ENCODE results near the gene NAGPA.

DNA sequence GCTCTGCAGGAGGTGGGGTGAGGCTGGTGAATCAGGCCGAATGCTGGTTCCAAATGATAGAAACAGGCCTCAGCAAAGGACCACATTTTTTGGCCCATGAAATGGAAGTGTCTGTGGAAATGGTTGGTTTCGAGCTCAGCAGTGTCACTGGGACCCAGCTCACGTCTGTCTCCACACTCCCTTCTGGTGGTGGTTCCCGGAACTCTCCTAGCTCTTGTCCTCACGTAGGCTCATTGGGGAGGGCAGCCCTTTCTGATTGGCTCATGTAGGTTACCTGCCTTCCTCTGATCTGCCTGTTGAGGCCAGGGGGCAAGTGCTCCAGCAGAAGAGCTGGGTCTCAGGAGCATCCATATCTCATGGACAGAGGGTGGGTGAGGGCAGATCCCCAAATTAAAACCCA lies 41.9 kb upstream of the NAGPA start:
- no peak for TF ChIP-seq CTCF (IDR thresholded peaks at IDR 0.05; ENCODE audit: insufficient read depth, low read depth, low read length)
- no peak for TF ChIP-seq EZH2 (IDR thresholded peaks at IDR 0.05; ENCODE audit: insufficient read depth, low read length)
